NCI-H2227 treated with DMSO at 0.1 percent for 48 hours (cell line): ENCODE results near the gene MFGE8.
"Not testable (repeated sequence)": the region's sequence is repeated elsewhere in the genome, so short reads cannot be mapped to it uniquely, and the experiment has no call there.

Experiments
- DNase-seq: peaks from one replicate; lab custom pipeline; 2025; lab: John Stamatoyannopoulos, UW

The MFGE8 gene, protein sequence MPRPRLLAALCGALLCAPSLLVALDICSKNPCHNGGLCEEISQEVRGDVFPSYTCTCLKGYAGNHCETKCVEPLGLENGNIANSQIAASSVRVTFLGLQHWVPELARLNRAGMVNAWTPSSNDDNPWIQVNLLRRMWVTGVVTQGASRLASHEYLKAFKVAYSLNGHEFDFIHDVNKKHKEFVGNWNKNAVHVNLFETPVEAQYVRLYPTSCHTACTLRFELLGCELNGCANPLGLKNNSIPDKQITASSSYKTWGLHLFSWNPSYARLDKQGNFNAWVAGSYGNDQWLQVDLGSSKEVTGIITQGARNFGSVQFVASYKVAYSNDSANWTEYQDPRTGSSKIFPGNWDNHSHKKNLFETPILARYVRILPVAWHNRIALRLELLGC

DNA sequence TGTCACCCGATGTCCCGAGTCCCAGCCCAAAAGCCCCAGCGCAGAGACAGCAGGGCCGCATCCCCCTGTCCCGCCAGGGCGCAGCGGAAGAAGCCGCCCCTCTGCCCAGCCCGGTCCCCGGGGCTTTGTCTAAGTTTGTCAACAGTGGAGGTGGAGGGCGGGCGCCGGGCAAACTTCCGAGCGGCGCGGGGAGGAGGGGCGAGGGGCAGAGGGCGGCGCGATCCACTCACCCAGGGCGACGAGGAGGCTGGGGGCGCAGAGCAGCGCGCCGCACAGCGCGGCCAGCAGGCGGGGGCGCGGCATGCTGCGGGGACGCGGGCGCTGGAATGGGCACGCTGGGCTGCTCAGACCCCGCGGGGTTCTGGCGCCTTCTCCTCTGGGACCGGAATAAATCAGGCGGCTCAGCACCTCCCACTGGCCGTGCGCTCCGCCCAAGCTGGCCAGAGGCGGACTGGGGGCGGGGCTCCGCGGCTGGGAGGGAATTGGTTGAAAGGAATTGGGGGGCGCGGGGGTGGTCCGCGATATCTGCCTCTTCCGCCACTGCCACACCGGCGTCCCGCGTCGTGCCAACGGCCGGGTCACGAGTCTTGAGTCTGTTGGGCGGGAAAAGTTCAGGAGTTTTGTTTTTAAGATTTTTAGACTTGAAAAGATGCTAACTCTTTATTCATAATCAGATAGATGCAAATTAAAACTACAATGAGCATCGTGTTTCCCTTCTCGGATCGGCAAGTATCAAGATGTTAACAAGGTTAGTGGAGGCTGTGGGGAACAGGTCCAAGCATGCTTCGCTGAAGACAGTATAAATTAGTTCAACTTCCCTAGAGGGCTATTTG, at the start of gene MFGE8:
MFGE8 (minus strand) TSS at position 363 of the 833 bp plus-strand sequence; CDS start at position 303, 60 bp downstream.
- peak; percentile 51 for DNase-seq

DNA sequence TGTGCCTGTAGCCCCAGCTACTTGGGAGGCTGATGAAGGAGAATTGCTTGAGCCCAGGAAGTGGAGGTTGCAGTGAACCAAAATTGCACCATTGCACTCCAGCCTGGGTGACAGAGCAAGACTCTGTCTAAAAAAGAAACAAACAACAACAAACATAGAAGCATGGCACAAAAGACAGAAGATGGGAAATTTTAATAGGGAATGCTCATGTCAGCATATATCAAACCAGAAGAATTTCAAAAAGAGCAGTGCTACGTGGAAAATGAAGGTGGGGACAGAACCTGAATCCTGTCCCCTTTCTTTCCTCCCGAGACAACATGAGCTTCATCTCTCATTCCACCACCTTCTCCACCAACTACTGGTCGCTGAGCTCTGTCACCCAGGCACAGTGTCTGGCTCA, 46.3 kb upstream of the MFGE8 start:
- no peak for DNase-seq

DNA sequence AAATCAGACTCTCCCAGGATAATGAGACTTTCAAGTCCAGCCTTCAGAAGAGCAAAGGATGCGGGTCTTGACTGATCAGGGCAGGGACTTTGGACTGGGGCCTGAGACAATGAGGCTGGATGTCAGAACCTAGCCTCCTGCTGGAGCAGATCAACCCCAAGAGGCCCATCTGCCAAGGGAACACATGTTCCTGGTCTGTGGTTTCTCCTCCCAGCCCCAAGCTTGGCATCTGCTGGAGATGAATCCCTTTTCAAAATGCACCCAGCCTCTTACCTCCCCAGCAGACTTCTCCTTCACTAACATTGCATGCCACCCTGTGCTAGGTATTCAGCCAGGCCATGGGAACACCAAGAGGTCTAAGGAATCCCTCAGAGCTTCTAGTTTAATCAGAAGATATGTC, 43.7 kb upstream of the MFGE8 start:
- no peak for DNase-seq

DNA sequence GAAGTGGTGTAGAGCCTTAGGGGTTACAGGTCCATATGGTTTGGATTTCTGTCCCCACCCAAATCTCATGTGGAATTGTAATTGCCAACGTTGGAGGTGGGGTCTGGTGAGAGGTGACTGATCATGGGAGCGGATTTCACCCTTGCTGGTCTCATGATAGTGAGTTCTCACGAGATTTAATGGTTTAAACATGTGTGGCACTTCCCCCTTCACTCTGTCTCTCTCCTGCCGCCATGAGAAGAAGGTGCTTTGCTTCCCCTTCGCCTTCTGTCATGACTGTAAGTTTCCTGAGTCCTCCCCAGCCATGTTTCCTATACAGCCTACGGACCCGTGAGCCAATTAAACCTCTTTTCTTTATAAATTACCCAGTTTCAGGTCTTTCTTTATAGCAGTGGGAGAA, 43.1 kb upstream of the MFGE8 start:
- no peak for DNase-seq

DNA sequence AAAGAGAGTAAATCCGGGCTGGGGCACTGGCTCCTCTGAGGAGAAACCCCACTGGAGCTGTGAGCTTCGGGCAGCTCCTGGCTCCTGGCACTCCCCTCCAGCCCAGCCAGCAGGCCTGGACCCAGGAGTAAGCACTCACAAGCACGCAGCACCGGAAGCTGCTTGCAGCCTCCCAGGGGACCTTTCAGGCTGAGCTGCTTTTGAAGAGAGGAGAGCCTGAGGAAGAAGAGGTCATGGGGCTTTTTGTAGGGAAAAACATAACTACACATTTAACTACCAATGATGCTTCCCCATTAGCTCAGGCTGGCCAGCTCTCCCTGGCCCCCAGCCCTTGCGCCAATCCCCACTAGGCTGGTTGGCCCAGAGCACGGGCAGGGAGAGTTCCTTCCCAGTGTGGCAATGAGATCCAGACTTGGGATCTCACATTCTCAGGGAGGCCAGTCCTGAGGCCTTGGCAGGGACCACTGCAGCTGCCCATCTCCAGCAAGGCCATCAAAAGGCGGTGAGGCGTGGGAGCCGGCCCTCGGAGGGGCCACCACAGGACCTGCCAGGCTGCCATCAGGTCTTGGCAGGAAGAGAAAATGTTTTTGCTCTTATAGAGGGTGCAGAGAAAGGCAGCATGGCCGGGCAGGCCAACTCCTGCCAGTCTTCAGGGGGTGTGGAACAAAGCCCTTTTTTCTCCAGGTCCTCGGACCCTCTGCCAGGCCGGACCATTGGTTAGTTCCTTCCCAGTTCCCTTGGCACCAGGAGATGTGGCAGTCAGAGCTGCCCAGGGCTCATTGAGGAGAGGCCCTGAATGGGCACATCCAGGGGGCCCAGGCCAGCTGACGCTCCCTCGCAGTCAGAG, 41.5 kb upstream of the MFGE8 start:
- DNase-seq, result no peak

DNA sequence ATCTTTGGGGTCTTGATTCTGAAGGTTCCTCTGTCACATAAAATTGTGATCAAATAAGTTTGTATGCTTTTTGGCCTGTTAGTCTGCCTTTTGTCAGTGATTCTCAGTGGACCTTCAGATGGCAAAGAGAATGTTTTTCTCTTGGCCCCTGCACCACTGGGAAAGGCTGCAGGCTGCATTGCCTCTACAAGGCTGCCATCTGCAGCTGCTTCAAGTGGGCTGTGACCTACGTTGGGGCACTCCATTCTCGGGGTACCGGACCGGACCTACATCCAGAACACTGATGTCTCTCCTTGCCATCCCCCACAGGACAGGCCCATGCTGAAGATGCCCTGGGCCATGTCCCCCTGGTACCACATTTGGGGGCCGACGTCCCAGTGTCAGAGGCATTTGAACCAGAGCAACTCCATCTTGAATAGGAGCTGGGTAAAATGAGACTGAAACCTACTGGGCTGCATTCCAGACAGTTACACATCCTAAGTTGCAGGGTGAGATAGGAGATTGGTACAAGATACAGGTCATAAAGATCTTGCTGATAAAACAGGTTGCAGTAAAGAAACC, 37.5 kb upstream of the MFGE8 start:
- DNase-seq, result no peak

DNA sequence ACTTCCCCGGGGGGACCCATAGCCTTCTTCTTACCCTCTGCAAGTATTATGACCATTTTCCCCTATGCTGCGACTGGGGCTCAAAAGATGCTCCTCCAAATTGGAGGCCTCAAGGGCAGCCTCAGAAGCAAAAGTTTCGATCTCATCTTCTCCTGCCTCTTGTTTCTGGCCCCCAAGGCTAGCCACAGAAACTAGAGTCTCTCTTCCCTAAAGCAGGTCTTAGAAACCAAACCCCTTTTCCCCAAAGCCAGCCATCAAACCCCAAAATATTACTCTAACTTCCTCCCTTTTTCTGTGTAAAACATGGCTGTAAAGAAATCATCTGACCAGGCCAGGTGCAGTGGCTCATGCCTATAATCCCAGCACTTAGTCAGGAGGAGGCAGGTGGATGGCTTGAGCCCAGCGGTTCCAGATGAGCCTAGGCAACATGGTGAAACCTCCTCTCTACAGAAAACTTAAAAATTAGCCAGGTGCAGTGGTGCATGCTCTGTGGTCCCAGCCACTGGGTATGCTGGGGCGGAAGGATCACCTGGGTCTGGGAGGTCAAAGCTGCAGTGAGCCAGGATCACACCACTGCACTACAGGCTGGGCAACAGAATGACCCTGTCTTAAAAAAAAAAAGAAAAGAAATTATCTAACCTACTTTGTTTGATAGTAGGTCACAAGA, 36.7 kb upstream of the MFGE8 start:
- DNase-seq, result no peak

DNA sequence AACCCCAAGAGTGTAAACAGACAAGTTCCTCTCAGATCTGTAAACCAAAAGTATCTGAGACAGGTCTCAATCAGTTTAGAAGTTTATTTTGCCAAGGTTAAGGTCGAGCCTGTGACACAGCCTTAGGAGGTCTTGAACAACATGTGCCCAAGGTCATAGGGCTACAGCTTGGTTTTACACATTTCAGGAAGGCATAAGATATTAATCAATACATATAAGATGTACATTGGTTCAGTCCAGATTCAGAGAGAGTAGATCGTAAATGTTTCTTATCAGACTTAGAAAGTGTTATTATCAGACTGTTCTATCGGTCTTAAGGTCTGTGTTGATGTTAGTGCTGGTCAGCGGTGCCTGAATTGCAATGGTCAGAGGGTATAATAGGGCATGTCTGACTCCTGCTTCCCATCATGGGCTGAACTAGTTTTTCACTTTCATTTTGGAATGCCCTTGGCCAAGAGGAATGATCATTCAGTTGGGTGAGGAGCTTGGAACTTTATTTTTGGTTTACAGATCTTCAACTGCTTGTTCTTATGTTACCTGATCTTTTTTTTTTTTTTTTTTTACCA, 27.0 kb upstream of the MFGE8 start:
- DNase-seq, result no peak

DNA sequence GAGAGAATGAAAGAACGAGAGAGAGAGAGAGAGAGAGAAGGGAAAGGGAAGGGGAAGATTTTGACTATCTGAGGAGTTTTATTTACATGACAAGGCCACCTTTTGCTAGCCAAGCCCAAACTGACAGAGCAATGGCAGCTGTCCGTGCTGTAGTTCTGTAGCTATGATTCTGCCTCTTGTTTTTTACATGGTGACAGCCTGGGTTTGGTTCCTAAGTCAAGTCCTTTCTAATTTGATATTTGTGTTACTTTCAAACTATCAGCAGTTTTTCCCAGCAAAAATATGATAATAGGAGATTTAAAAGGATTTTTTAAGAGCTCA, 26.3 kb upstream of the MFGE8 start:
- no peak for DNase-seq

DNA sequence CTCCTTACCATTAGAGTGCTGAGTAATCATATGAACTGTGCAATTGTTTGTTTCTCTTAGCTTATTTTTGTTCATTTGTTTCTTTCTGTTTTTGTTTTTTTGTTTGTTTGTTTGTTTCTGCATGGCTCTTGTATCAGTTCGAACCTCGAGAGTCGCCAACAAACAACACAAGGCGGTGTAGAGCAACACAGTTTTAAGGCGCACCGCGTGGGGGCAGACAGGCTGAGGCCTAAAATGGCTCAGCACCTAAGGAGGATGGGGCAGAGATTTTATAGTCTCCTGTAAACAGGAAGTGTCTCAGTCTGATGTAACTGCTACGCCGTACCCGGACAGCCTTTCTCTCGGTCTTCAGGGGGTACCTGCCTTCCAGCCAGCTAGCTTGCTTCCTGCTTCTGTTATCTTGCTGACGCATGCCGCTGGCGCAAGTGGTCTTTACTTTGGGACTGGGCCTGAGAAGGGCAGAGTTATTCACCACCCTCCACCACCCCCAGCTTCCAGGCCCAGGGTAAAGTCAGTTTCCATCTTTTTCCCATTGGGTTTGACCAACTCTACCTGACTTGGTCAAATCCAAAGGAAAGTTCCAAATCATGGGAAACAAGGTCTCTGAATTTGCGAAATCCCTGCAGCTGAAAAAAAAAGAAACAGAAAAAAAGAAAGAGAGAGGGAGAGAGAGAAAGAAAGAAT, 25.8 kb upstream of the MFGE8 start:
- no peak for DNase-seq

DNA sequence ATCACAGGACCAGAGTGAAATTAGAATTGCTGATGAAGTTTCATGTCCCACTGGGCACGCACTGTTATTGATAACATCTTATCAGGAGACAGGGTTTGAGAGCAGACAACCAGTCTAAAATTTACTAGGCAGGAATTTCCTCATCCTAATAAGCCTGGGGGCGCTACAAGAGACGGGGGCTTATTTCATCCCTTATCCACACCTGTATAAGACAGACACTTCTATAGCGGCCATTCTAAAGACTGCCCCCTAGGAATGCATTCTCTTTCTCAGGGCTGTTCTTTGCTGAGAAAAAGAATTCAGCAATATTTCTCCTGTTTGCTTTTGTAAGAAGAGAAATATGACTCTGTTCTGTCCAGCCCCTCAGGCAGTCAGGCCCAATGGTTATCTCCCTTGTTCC, 21.3 kb upstream of the MFGE8 start:
- DNase-seq, result not testable (repeated sequence)

DNA sequence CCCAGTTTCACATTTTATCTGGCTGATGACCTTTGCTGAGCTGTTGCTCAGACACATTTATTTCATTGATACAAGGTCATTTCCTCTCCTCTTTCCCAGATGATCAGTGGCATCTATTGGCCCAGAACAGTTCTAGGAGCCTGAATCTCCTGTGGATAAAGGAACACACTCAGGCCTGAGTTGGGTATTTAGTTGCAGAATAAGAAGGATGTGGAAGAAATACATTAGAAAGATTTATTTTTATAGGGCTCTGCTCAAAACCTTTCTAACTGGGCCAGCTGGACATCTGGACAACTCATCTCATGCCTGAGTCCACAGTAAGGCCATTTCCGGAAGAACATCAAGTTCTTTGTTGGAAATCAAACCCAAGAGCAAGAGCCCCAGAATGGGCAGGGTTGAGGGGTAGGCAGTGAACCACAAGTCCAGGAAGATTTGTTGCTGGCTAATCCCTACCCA, 19.7 kb upstream of the MFGE8 start:
- DNase-seq, result no peak

DNA sequence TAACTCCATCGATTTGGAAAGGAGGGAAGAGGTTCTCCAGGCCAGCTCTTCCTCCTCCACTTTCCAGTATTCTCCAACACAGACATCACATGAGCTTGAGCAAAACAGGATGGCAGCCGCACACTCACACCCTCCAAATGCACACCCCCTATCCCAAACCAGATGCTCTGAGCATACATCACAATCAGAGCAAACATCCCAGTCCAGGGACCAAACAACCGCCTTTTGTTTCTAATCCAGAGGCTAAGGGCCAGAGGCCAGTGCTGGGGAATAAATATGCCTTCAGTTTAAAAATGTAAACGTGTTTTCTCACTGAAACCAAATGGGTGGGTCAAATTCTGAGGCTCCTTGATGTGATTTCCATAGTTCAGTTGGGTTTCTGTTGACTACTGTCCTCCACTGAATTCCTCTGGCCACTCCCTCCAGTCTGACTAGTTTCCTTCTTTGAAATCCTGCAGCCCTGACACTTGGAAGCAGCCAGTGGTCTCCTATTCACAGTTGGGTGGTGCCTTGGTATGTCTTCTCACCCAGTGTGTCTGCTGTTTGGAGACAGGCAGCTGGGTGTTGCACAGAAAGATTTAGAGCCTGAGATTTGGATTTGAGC, 19.2 kb upstream of the MFGE8 start:
- DNase-seq, result no peak

DNA sequence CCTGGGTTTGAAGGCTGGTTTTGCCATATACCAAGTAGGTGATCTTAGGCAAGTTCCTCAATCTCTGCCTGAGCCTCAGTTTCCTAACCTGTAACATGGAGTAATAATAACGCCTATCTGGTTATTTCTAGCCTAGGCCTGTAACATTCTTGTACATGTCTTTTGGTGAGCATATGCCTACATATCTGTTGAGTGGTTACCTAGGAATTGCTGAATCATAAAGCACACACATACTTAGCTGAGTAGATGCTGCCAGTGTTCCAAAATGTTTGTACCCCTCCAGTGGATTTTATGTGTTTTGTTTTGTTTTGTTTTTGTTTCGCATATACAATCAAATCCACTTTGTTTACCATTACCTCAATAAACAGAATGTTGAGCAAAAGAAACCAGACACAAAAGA, 17.4 kb upstream of the MFGE8 start:
- no peak for DNase-seq

DNA sequence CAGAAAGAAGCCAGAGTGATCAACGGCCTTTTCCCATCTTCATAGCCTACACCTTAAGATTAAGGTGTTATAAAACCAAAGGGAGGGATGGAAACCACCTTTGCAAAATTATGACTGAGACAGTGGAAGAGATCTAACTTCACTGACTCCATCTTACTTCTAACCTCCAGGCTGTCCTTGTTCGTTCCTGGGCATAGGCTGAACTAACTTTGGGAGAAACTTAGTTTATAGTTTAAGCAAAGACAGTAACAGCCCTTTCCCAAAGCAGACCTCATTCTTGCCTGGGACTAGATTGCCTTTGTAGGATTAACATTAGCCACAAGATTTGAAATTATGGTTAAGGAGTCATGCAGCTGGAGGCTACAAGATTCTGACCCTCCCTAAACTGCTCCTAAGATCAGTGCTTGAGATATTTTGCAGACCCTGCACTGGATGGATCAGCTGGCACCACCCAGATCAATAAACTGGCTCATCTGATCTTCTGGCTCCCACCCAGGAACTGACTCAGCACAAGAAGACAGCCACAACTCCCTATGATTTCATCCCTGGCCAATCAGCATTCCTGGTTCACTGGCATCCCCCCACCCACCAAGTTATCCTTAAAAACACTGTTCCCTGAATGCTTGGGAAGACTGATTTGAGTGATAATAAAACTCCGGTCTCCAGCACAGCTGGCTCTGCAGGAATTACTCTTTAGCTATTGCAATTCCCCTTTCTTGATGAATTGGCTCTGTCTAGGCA, 16.3 kb upstream of the MFGE8 start:
- DNase-seq, result not testable (repeated sequence)

DNA sequence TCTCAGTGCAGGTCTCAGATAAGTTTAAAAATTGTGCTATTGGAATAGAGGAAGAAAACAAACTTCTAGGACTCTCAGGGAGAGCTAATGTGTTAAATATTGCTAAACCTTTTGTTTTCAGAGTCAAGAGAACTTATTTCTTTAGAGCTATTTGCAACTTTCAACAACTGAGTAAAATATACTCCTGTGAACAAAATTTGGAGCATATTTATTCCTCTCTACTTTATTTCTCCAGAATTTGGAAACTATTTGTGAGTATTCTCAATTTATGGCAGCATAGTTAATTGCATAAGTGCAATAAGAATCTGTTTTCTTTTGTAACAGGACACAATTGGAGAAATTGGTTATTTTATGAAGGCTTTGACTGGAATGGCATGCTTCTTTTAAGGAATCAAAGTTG, 15.0 kb upstream of the MFGE8 start:
- DNase-seq, result not testable (repeated sequence)

DNA sequence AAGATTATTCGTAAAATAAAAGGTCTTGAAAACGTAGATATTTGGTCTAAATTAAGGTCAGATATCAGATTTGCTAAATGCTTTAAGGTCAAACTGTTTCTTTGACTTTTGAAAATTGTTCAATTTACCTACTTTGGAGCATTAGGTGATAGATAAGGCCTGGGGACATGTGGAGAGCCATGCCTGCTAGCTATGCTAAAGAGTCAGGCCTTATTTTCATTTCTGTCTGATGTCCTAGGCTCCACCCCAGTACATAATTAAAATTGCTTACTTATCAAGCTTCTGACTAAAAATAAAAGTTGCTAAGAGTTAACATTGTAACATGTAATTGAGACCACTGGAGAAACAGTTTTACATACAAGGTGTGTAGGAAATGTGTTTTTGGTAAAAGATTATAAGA, 12.5 kb upstream of the MFGE8 start:
- DNase-seq, result not testable (repeated sequence)

DNA sequence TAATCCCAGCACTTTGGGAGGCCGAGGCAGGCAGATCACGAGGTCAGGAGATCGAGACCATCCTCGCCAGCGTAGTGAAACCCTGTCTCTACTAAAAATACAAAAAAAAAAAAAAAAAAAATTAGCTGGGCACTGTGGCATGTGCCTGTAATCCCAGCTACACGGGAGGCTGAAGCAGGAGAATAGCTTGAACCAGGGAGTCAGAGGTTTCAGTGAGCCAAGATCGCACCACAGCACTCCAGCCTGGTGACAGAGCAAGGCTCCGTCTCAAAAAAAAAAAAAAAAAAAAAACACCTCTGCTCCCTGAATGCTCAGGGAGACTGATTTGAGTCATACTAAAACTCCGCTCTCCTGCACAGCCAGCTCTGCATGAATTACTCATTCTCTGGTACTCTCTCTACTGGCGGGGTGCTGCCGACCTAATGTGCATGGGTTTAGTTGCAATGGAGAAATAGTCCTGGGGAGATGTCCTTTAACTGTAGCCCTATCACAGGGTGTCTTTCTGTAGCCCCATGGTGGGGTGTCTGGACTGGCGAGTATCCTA, 7.8 kb upstream of the MFGE8 start:
- not testable (repeated sequence) for DNase-seq
